Measurements from ENCODE around the gene KIAA0513.

Gene KIAA0513

GRCh38 chr16:85027349-85027957, at the start of gene KIAA0513:
TSS of gene KIAA0513 (plus strand) at chr16:85027795. CDS start at chr16:85067072, 39,277 bp downstream.
- in situ Hi-C loops (cut with MboI; ENCODE audit: low sequenced_read_pairs) = no loop called here

- in situ Hi-C loops (cut with MboI; ENCODE audit: low sequenced_read_pairs) = no loop called here
Measured at GRCh38 chr16:84979516-84979915, 48.1 kb upstream of the KIAA0513 start.

- in situ Hi-C loops (cut with MboI; ENCODE audit: low sequenced_read_pairs) = loop anchor here (10.0 kb wide), 1 partner anchor 102 kb away; no protein-coding TSS in a partner anchor
Measured at GRCh38 chr16:84982434-84982833, 45.2 kb upstream of the KIAA0513 start.

GRCh38 chr16:84985079-84986065, 42.2 kb upstream of the KIAA0513 start:
- in situ Hi-C loops (cut with MboI; ENCODE audit: low sequenced_read_pairs) = loop anchor here (10.0 kb wide), 1 partner anchor 99 kb away; no protein-coding TSS in a partner anchor

- in situ Hi-C loops (cut with MboI; ENCODE audit: low sequenced_read_pairs) = loop anchor here (10.0 kb wide), 1 partner anchor 99 kb away; no protein-coding TSS in a partner anchor
Measured at GRCh38 chr16:84986102-84986501, 41.5 kb upstream of the KIAA0513 start.

GRCh38 chr16:84986879-84987278, 40.7 kb upstream of the KIAA0513 start:
- in situ Hi-C loops (cut with MboI; ENCODE audit: low sequenced_read_pairs) = loop anchor here (10.0 kb wide), 1 partner anchor 98 kb away; no protein-coding TSS in a partner anchor

- in situ Hi-C loops (cut with MboI; ENCODE audit: low sequenced_read_pairs) = loop anchor here (10.0 kb wide), 1 partner anchor 96 kb away; no protein-coding TSS in a partner anchor
Measured at GRCh38 chr16:84988328-84989080, 39.1 kb upstream of the KIAA0513 start.

- in situ Hi-C loops (cut with MboI; ENCODE audit: low sequenced_read_pairs) = loop anchor here (10.0 kb wide), 1 partner anchor 95 kb away; no protein-coding TSS in a partner anchor
Measured at GRCh38 chr16:84989749-84990620, 37.6 kb upstream of the KIAA0513 start.

GRCh38 chr16:84990782-84991181, 36.8 kb upstream of the KIAA0513 start:
- in situ Hi-C loops (cut with MboI; ENCODE audit: low sequenced_read_pairs) = no loop called here

GRCh38 chr16:84992717-84993075, 34.9 kb upstream of the KIAA0513 start:
- in situ Hi-C loops (cut with MboI; ENCODE audit: low sequenced_read_pairs) = no loop called here

GRCh38 chr16:84993926-84994325, 33.7 kb upstream of the KIAA0513 start:
- in situ Hi-C loops (cut with MboI; ENCODE audit: low sequenced_read_pairs) = no loop called here

- in situ Hi-C loops (cut with MboI; ENCODE audit: low sequenced_read_pairs) = no loop called here
Measured at GRCh38 chr16:84995663-84996062, 31.9 kb upstream of the KIAA0513 start.

GRCh38 chr16:84996365-84996764, 31.2 kb upstream of the KIAA0513 start:
- in situ Hi-C loops (cut with MboI; ENCODE audit: low sequenced_read_pairs) = no loop called here

GRCh38 chr16:84999200-84999599, 28.4 kb upstream of the KIAA0513 start:
- in situ Hi-C loops (cut with MboI; ENCODE audit: low sequenced_read_pairs) = no loop called here

GRCh38 chr16:84999857-85000480, 27.6 kb upstream of the KIAA0513 start:
- in situ Hi-C loops (cut with MboI; ENCODE audit: low sequenced_read_pairs) = no loop called here

- in situ Hi-C loops (cut with MboI; ENCODE audit: low sequenced_read_pairs) = no loop called here
Measured at GRCh38 chr16:85002099-85002541, 25.5 kb upstream of the KIAA0513 start.

- in situ Hi-C loops (cut with MboI; ENCODE audit: low sequenced_read_pairs) = no loop called here
Measured at GRCh38 chr16:85002608-85003007, 25.0 kb upstream of the KIAA0513 start.

GRCh38 chr16:85003076-85003475, 24.5 kb upstream of the KIAA0513 start:
- in situ Hi-C loops (cut with MboI; ENCODE audit: low sequenced_read_pairs) = no loop called here

Data from HL-60/S4 (cell line).